ENCODE measurements around the gene SMYD5. TPM values are rescaled to one million over a fixed set of nuclear protein-coding genes. Genes with fewer than 3 reads are reported as not detected.
"Not testable (repeated sequence)": the region's sequence is repeated elsewhere in the genome, so short reads cannot be mapped to it uniquely, and the experiment has no call there.

SMYD5 gene
- total RNA-seq, 1 experiment from 2014 or later: 54.5 TPM

DNA sequence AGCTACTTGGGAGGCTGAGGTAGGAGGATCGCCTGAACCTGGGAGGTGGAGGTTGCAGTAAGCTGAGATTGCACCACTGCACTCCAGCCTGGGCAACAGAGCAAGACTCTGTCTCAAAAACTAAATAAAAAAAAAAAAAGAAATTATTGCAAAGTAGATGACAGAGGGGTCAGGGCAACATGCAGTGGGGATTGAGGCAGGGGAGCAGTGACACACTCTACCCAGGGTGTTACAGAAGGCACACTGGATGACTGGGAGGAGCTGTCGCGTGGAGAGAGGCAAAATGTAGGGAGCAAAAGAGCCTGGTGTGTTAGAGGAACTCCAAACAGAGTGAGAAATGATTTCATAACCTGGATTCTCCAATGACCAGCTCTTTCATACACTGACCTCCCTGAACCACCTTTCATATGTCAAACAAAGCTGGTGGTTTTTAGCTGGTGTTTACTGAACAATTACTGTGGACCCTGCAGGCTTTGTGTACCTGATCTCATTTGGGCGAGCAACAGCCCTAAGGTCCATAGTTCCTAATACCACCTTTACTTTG lies 48.1 kb downstream of the SMYD5 start:
- Histone ChIP-seq H3K4me3 (ENCODE audit: low read depth, low read length, poor library complexity, severe bottlenecking) (no peak overlapping the region), H3K27me3 (replicated peaks; ENCODE audit: insufficient read depth, low read depth, low read length, poor library complexity) (no peaks in the 10 kb centered on the region), H3K4me1 (ENCODE audit: insufficient read depth, low read length, poor library complexity, severe bottlenecking) (no peaks in the 10 kb centered on the region), H3K36me3 (ENCODE audit: insufficient read depth, low read length, poor library complexity, severe bottlenecking) (peaks cover 5% of the 10 kb centered on the region), H3K27ac (ENCODE audit: low read depth, low read length, poor library complexity, severe bottlenecking) (no peak overlapping the region), H3K9me3 (ENCODE audit: low read depth, low read length, poor library complexity, severe bottlenecking) (no peaks in the 10 kb centered on the region)
- CTCF ChIA-PET: no interaction called here
- intact Hi-C loops (cut with micrococcal nuclease; ENCODE audit: unreplicated experiment): no loop called here
- no peak for DNase-seq (ENCODE audit: low spot score)
- no TSS peak for BruUV-seq (replicated peaks)
- TF ChIP-seq, protein P1, sequence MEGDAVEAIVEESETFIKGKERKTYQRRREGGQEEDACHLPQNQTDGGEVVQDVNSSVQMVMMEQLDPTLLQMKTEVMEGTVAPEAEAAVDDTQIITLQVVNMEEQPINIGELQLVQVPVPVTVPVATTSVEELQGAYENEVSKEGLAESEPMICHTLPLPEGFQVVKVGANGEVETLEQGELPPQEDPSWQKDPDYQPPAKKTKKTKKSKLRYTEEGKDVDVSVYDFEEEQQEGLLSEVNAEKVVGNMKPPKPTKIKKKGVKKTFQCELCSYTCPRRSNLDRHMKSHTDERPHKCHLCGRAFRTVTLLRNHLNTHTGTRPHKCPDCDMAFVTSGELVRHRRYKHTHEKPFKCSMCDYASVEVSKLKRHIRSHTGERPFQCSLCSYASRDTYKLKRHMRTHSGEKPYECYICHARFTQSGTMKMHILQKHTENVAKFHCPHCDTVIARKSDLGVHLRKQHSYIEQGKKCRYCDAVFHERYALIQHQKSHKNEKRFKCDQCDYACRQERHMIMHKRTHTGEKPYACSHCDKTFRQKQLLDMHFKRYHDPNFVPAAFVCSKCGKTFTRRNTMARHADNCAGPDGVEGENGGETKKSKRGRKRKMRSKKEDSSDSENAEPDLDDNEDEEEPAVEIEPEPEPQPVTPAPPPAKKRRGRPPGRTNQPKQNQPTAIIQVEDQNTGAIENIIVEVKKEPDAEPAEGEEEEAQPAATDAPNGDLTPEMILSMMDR (conservative IDR thresholded peaks at IDR 0.05; ENCODE audit: low read depth, low read length): no peak
- TF ChIP-seq EZH2 (IDR thresholded peaks at IDR 0.05; ENCODE audit: borderline replicate concordance, low read depth, low read length, poor library complexity, severe bottlenecking): no peak
- POLR2A ChIA-PET (ENCODE audit: low non-redundant PET): no interaction called here

DNA sequence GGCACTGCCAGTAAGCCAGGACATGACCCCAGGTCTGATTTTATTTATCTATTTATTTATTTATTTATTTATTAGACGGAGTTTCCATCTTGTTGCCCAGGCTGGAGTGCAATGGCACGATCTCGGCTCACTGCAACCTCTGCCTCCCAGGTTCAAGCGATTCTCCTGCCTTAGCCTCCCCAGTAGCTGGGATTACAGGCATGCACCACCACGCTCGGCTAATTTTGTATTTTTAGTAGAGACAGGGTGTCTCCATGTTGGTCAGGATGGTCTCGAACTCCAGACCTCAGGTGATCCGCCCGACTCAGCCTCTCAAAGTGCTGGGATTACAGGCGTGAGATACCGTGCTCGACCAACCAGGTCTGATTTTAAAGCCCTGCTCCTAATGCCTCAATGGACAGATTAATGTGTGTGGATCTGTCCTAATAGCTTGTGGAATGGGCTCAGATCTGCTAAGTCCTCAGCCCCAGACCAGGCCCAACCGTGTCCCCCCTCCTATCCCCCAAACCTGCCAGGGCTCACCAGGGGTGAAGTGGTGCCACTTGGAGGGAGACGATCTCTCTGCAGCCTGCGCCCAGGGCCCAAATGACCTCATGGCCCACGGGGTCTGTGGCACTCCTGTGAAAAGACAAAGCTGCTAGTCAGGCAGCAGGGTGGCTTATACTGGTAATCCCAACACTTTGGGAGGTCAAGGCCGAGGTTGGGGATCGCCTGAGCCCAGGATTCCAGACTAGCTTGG lies 48.8 kb downstream of the SMYD5 start:
- H3K4me1 ChIP-seq (ENCODE audit: insufficient read depth, low read length, poor library complexity, severe bottlenecking); CTCF ChIA-PET; H3K27ac ChIP-seq (ENCODE audit: low read depth, low read length, poor library complexity, severe bottlenecking); intact Hi-C loops (cut with micrococcal nuclease; ENCODE audit: unreplicated experiment); H3K27me3 ChIP-seq (replicated peaks; ENCODE audit: insufficient read depth, low read depth, low read length, poor library complexity); H3K36me3 ChIP-seq (ENCODE audit: insufficient read depth, low read length, poor library complexity, severe bottlenecking); DNase-seq (ENCODE audit: low spot score); POLR2A ChIA-PET (ENCODE audit: low non-redundant PET); H3K4me3 ChIP-seq (ENCODE audit: low read depth, low read length, poor library complexity, severe bottlenecking); BruUV-seq (replicated peaks); H3K9me3 ChIP-seq (ENCODE audit: low read depth, low read length, poor library complexity, severe bottlenecking): not testable (repeated sequence)

DNA sequence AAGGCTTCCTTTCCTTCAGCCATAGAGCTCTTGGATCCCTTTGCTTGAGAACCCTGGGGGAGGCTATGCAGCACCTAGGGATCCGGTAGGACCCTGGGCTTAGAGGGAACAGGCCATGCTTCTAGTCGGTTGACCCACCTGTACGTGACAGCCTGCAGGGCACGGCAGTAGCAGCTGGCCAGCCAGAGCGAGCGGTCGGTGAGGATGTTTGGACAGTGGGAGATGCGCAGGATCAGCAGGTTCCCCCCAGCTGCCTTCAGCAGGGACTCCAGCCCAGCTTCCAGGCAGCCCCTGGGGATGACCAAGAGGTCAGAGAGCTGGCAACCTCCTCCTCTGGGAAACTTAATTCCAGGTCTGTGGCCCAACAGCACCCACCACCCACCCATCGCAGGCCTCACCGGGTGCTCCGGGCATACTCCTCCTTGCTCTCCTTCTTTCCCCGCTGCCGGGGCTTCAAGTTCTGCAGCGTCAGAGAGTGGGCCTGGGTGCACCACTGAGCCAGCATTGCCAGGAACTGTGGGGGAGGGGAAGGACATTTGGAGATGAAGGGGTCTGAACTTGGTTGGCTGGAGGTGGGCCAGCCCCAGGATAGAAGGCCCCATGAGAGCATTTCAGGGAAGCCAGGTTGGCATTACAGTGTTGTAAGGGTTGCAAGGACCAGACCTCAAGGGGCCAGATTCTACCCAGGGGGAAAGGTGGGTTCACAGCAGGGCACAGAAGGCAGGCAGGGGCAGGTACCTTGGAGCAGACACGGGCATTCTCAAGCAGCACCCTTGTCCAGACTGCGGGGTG lies 49.7 kb downstream of the SMYD5 start:
- H3K36me3 ChIP-seq (ENCODE audit: insufficient read depth, low read length, poor library complexity, severe bottlenecking): no peaks in the 10 kb centered on the region
- no peak overlapping the region for H3K27ac ChIP-seq (ENCODE audit: low read depth, low read length, poor library complexity, severe bottlenecking)
- H3K4me3 ChIP-seq (ENCODE audit: low read depth, low read length, poor library complexity, severe bottlenecking): no peak overlapping the region
- no peaks in the 10 kb centered on the region for H3K9me3 ChIP-seq (ENCODE audit: low read depth, low read length, poor library complexity, severe bottlenecking)
- intact Hi-C loops (cut with micrococcal nuclease; ENCODE audit: unreplicated experiment): no loop called here
- BruUV-seq (replicated peaks): no TSS peak
- TF ChIP-seq, protein P1 (conservative IDR thresholded peaks at IDR 0.05; ENCODE audit: low read depth, low read length): no peak
- TF ChIP-seq EZH2 (IDR thresholded peaks at IDR 0.05; ENCODE audit: borderline replicate concordance, low read depth, low read length, poor library complexity, severe bottlenecking): no peak
- POLR2A ChIA-PET (ENCODE audit: low non-redundant PET): no interaction called here
- H3K4me1 ChIP-seq (ENCODE audit: insufficient read depth, low read length, poor library complexity, severe bottlenecking): no peaks in the 10 kb centered on the region
- DNase-seq (ENCODE audit: low spot score): no peak
- no peaks in the 10 kb centered on the region for H3K27me3 ChIP-seq (replicated peaks; ENCODE audit: insufficient read depth, low read depth, low read length, poor library complexity)
- CTCF ChIA-PET: interaction anchor here (0.6 kb wide), 1 partner anchor 13 kb away, joined by 3 read pairs; no protein-coding TSS in a partner anchor

Measured in A673 (cell line).